ENCODE data around the gene RENBP.
A peak's percentile ranks its signal among the peaks of the same experiment; 100 is the strongest.

RENBP gene

DNA sequence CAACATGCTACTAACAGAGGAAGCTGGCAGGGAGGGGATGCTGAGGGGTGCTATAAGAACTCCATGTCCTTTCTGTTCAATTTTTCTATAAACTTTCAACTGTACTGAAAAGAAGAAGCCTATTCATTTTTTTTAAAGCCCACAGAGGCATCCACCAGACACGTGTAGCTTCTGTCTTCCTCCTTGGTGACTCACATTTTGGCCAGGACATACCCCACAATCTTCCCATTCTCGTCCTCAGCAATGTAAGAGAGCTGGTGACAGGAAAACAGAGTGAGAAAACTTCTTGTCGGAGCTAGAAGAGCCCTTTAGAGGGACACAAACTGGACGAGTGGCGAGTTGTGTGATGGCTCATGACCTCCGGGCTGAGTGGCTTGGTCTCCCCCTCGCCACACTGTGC lies 10.7 kb downstream of the RENBP start:
- Histone ChIP-seq H3K27me3 (ENCODE audit: control insufficient read depth, insufficient read depth, low read length) (no peaks in the 10 kb centered on the region), H3K4me3 (ENCODE audit: low read length) (peak overlapping the region; percentile 69), H3K9ac (ENCODE audit: low read length) (peak overlapping the region; percentile 43), H3K27ac (ENCODE audit: low read depth, low read length) (no peak overlapping the region), H3K4me1 (ENCODE audit: control insufficient read depth, insufficient read depth, low read length) (peaks cover 7% of the 10 kb centered on the region), H3K36me3 (ENCODE audit: control insufficient read depth, insufficient read depth, low read length) (peaks cover 6% of the 10 kb centered on the region)

DNA sequence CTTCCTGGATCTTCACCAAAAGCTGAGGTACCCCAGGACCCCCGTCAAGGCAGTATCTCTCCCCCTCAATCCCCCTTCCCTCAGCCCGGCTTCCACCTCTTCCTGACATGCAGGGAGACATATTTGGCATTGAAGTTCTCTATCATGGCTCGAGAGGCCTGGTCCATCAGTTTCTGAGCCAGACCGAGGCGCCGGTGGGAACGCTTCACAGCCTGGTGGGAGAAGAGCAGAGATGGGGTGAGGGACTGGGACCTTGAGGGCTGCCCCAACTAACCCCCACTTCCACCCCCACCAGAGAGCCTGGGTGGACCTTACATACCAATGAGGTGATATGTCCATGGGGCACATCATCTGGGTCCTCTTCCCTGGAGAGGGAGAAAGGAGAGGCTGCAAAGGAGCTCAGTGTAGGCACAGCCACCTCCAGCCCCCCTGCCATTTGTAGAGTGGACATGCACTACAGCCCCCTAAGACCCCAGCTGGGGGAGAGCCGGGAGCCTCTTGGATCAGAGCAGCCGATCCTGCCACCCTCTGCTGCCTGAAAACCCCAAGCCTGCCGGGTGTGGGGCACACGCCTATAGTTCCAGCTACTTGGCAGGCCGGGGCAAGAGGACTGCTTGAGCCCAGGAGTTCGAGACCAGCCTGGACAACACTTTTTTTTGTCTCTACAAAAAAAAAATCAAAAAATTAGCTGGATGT lies 12.1 kb downstream of the RENBP start:
- H3K9ac ChIP-seq (ENCODE audit: low read length) = no peak overlapping the region
- peaks cover 6% of the 10 kb centered on the region for H3K36me3 ChIP-seq (ENCODE audit: control insufficient read depth, insufficient read depth, low read length)
- no peak overlapping the region for H3K27ac ChIP-seq (ENCODE audit: low read depth, low read length)
- H3K27me3 ChIP-seq (ENCODE audit: control insufficient read depth, insufficient read depth, low read length) = no peaks in the 10 kb centered on the region
- H3K4me3 ChIP-seq (ENCODE audit: low read length) = no peak overlapping the region
- peaks cover 11% of the 10 kb centered on the region for H3K4me1 ChIP-seq (ENCODE audit: control insufficient read depth, insufficient read depth, low read length)

DNA sequence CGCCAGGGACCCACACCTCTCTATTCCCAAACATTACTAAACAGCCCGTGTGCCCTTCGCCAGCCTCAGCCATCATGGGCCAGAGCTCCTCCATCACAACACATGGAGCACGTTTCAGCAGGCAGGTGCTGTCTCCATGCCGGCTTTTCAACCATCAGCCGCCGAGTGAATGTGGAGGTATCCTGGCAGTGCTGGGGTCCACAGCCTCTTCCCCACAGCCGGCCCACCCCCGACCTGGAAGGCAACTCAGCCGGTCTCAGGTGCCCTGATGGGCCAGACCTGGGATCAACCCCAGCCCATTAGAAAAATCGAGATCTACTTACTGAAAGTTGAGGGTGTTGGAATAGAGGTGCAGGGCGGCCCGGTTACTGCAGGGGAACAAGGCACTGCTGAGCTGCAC lies 12.7 kb downstream of the RENBP start:
- Histone ChIP-seq H3K4me3 (ENCODE audit: low read length) (no peak overlapping the region), H3K9ac (ENCODE audit: low read length) (no peak overlapping the region), H3K27me3 (ENCODE audit: control insufficient read depth, insufficient read depth, low read length) (no peaks in the 10 kb centered on the region), H3K27ac (ENCODE audit: low read depth, low read length) (no peak overlapping the region), H3K36me3 (ENCODE audit: control insufficient read depth, insufficient read depth, low read length) (peaks cover 6% of the 10 kb centered on the region), H3K4me1 (ENCODE audit: control insufficient read depth, insufficient read depth, low read length) (peaks cover 17% of the 10 kb centered on the region)

DNA sequence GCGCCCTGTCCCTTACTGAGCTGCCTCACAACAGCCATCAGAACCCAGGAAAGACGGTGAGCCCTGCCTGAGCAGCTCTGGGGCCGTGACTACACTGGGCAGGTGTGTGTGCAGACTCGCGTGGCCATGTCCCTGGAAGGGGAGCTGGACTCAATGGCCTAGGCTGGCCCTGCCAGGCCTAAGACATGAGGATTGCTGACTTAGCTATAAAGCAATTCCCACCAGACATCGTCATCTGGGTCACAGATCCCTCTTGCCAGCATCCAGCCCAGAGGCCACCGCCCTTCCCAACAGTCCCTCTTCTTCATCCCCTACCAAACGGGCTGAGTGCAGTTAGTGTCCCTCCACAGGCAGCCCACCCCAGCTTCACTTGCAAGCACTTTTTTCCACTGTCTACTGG lies 13.3 kb downstream of the RENBP start:
- no peak overlapping the region for H3K27ac ChIP-seq (ENCODE audit: low read depth, low read length)
- H3K4me3 ChIP-seq (ENCODE audit: low read length) = no peak overlapping the region
- H3K27me3 ChIP-seq (ENCODE audit: control insufficient read depth, insufficient read depth, low read length) = no peaks in the 10 kb centered on the region
- H3K4me1 ChIP-seq (ENCODE audit: control insufficient read depth, insufficient read depth, low read length) = peaks cover 18% of the 10 kb centered on the region
- peaks cover 6% of the 10 kb centered on the region for H3K36me3 ChIP-seq (ENCODE audit: control insufficient read depth, insufficient read depth, low read length)
- no peak overlapping the region for H3K9ac ChIP-seq (ENCODE audit: low read length)

DNA sequence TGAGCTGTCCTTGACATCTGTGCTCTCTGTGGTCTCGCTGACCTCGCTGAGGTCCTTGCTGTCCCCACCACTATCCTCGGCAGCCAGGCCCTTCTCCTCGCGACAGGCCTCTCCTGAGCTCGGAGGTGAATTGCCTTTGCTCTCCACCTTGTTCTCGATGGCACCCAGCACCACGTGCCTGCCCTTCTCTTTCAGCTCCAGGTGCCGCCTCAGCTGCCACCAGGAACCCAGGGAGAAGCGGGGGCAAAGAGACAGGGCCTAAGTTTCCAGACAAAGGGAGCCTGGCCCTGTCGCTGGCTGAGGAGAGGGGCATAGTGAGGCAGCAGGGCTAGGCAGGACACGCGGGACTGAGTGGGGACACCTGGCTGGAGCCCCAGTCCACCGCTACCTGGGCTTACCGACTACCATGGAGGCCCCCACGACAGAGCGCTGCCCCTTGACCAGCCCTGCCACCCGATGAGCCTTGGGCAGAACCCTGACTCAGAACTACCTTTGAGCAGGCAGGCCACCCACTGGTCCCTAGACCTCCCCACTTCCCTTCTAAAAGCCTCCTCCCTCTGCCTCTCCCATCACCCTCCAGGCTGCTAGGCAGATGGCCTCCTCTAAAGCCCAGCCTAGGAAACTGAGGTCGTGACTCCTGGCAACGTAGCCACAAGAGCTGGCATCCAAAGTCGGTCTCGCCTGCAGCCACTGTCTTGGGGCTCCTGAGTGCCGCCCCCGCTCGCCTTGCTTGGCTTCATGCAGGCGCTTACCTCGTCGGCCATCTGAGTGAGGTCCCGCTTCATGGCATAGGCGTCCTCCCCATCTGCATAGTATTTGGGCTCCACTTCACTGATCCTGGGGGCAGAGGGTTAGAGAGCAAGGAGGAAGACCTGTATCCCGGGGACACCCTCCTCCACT lies 14.2 kb downstream of the RENBP start:
- Histone ChIP-seq H3K9ac (ENCODE audit: low read length) (no peak overlapping the region), H3K4me3 (ENCODE audit: low read length) (no peak overlapping the region), H3K27me3 (ENCODE audit: control insufficient read depth, insufficient read depth, low read length) (no peaks in the 10 kb centered on the region), H3K36me3 (ENCODE audit: control insufficient read depth, insufficient read depth, low read length) (peaks cover 6% of the 10 kb centered on the region), H3K27ac (ENCODE audit: low read depth, low read length) (no peak overlapping the region), H3K4me1 (ENCODE audit: control insufficient read depth, insufficient read depth, low read length) (peaks cover 17% of the 10 kb centered on the region)

DNA sequence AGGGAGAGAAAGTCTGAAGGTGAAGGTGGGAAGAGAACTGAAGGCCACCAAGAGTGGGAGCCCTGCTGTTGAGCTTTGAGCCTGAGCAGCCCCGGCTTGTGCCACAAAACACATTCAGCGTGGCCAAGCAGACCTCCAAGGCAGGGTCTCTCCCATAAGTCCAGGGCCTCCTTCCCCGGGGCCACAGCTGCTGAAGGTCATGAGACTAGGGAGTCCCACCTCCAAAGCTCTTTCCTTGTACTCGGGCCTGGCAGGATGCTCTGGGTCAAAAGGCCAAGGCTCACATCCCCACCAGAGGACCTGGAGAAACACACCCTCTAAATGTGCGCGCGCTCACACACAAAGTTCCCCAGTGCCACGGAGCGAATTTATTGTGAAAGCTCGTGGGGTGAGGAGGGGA lies 14.9 kb downstream of the RENBP start:
- H3K4me3 ChIP-seq (ENCODE audit: low read length) = no peak overlapping the region
- H3K27ac ChIP-seq (ENCODE audit: low read depth, low read length) = no peak overlapping the region
- H3K36me3 ChIP-seq (ENCODE audit: control insufficient read depth, insufficient read depth, low read length) = peaks cover 6% of the 10 kb centered on the region
- no peaks in the 10 kb centered on the region for H3K27me3 ChIP-seq (ENCODE audit: control insufficient read depth, insufficient read depth, low read length)
- H3K9ac ChIP-seq (ENCODE audit: low read length) = no peak overlapping the region
- H3K4me1 ChIP-seq (ENCODE audit: control insufficient read depth, insufficient read depth, low read length) = peaks cover 17% of the 10 kb centered on the region

DNA sequence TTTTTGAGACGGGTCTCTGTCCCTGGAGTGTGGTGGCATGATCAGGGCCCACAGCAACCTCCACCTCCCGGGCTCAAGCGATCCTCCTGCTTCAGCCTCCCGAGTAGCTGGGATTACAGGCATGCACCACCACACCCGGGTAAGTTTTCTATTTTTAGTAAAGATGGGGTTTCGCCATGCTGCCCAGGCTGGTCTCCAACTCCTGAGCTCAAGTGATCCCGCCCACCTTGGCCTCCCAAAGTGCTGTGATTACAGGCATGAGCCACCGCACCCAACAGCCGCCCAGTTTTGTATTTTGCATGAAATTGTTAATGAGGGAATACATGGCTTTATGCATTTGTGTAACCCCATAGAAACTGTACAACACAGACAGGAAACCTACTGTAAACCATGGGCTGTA lies 15.6 kb downstream of the RENBP start:
- H3K4me1 ChIP-seq (ENCODE audit: control insufficient read depth, insufficient read depth, low read length) = peaks cover 12% of the 10 kb centered on the region
- H3K36me3 ChIP-seq (ENCODE audit: control insufficient read depth, insufficient read depth, low read length) = peaks cover 6% of the 10 kb centered on the region
- no peak overlapping the region for H3K9ac ChIP-seq (ENCODE audit: low read length)
- peak overlapping the region; percentile 60 for H3K4me3 ChIP-seq (ENCODE audit: low read length)
- H3K27ac ChIP-seq (ENCODE audit: low read depth, low read length) = no peak overlapping the region
- no peaks in the 10 kb centered on the region for H3K27me3 ChIP-seq (ENCODE audit: control insufficient read depth, insufficient read depth, low read length)

DNA sequence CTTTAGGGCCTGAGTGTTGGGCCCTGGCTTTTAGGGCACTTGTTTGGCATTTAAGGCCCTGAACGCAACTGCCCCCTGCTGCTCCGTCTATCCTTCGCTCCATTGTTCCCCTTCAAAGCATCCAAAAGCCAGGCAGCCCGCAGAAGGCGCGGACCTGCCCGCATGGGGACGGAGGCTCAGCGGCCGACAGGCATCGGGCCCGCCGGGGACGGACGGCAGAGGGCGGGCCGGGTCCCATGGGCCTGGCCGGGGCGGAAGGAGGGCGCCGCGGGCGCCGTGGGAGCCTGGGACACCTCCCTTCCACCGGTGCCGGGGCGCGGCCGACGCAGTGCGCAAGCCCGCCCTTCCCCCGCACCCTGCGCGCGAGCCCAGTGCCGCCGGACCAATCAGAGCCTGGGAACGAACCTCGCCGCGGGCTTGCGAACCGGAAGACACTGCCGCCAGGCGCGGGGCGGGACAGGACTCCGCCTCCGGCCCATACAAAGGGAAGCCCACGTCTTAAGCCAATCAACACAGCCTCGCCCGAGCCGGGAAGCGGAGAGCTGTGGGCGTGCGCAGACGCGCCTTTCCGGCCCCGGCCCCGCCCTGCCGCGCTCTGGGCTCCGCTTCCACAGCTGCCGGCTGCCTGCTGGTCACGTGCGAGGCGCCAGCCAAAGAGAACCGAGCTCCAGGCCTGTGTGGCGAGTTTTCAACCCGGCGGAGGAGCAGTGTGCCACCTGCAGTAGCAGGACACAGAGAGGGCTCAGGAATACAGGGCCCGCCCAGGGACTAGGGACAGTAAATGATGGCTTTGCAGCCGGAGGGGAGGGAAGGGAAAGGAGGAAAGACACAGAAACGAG lies 16.3 kb downstream of the RENBP start:
- peak overlapping the region; percentile 87 for H3K27ac ChIP-seq (ENCODE audit: low read depth, low read length)
- H3K36me3 ChIP-seq (ENCODE audit: control insufficient read depth, insufficient read depth, low read length) = peaks cover 6% of the 10 kb centered on the region
- H3K4me3 ChIP-seq (ENCODE audit: low read length) = peak overlapping the region; percentile 83
- peaks cover 12% of the 10 kb centered on the region for H3K4me1 ChIP-seq (ENCODE audit: control insufficient read depth, insufficient read depth, low read length)
- peaks cover 3% of the 10 kb centered on the region for H3K27me3 ChIP-seq (ENCODE audit: control insufficient read depth, insufficient read depth, low read length)
- H3K9ac ChIP-seq (ENCODE audit: low read length) = peak overlapping the region; percentile 82

DNA sequence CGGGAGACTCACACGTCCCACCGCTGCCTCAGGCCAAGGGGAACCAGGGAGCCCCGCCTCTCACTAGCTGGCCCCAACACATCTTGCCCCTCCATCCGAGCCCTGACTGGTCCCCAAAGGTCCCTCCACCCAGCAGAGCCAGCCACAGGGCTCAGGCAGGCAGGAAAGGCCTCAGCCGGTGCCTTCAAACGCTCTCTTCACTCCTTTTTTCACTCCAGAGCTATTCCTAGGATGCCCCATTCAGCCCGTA lies 16.8 kb downstream of the RENBP start:
- peaks cover 4% of the 10 kb centered on the region for H3K27me3 ChIP-seq (ENCODE audit: control insufficient read depth, insufficient read depth, low read length)
- H3K36me3 ChIP-seq (ENCODE audit: control insufficient read depth, insufficient read depth, low read length) = peaks cover 6% of the 10 kb centered on the region
- H3K4me3 ChIP-seq (ENCODE audit: low read length) = peak overlapping the region; percentile 83
- peak overlapping the region; percentile 87 for H3K27ac ChIP-seq (ENCODE audit: low read depth, low read length)
- H3K4me1 ChIP-seq (ENCODE audit: control insufficient read depth, insufficient read depth, low read length) = peaks cover 12% of the 10 kb centered on the region
- peak overlapping the region; percentile 82 for H3K9ac ChIP-seq (ENCODE audit: low read length)

DNA sequence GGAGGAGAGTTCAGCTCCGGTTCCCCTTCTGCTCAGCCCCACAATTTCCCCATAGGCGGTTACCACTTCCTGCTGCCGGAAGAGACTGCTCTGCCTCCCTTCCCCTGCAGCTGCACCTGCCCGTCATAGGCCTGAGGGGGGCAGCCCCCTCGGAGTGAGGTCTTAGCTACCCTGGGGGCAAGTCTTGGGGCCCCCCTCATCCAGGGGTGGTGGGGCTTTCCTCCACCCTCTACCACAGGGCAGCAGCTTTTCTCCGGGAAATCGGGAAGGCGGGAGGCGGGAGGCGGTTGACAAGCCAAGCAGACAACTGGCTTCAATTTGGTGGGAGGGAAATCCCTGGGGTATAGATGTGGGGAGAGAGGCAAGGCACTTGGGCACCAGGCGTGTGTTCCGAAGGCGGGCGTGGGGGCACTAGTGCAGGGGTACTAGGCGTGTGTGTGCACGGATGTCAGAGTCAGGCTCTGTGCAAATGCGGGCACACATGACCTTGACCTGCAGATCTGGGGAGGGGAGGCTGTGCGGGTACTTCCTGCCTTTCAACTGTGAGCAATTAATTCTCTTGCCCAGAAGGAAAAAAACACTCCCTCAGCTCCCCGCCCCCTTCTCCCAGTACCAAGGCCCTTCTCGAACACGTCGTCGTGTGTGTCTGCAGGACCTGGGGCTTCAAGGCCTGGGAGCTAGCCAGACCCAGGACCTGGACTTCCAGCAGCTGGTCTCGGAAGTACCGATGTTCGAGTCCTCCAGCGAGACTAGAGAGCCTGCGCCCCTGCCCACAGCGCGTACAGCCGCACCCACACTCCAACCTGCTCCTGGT lies 17.4 kb downstream of the RENBP start:
- peaks cover 6% of the 10 kb centered on the region for H3K36me3 ChIP-seq (ENCODE audit: control insufficient read depth, insufficient read depth, low read length)
- H3K27ac ChIP-seq (ENCODE audit: low read depth, low read length) = peak overlapping the region; percentile 87
- peak overlapping the region; percentile 83 for H3K4me3 ChIP-seq (ENCODE audit: low read length)
- H3K27me3 ChIP-seq (ENCODE audit: control insufficient read depth, insufficient read depth, low read length) = peaks cover 4% of the 10 kb centered on the region
- H3K4me1 ChIP-seq (ENCODE audit: control insufficient read depth, insufficient read depth, low read length) = peaks cover 12% of the 10 kb centered on the region
- peak overlapping the region; percentile 82 for H3K9ac ChIP-seq (ENCODE audit: low read length)

DNA sequence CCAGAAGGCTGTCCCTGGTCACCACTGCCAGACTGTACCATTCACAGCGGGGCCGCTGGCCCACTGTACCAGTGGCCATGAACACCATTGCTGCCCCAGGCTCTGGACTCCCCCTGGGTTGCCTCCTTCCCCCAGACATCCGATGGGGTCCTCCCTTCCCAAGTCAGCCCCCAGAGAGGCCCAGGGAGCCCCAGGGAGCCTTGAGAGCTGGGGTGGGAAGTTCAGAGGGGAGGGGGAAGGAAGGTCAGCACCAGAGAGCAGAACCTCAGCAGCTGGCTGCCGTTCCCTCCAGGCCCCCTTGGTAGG lies 17.9 kb downstream of the RENBP start:
- Histone ChIP-seq H3K4me1 (ENCODE audit: control insufficient read depth, insufficient read depth, low read length) (peaks cover 12% of the 10 kb centered on the region), H3K9ac (ENCODE audit: low read length) (no peak overlapping the region), H3K27ac (ENCODE audit: low read depth, low read length) (peak overlapping the region; percentile 87), H3K36me3 (ENCODE audit: control insufficient read depth, insufficient read depth, low read length) (peaks cover 6% of the 10 kb centered on the region), H3K27me3 (ENCODE audit: control insufficient read depth, insufficient read depth, low read length) (peaks cover 4% of the 10 kb centered on the region), H3K4me3 (ENCODE audit: low read length) (peak overlapping the region; percentile 83)

Data from rectal smooth muscle tissue (tissue), 1 donor.